HFF-Myc (cell line): Measurements from ENCODE around the gene MORN1.

Source experiments
- DNase-seq: peaks from one replicate; pipeline ENCODE4 v3.0.0-alpha.2; 2011; ENCODE audit warnings: low read depth; ENCODE audit errors: extremely low read depth
- H3K4me3 ChIP-seq: replicated peaks from 2 replicates; pipeline ENCODE4 v1.5.1; 2011; ENCODE audit warnings: low read depth, mild to moderate bottlenecking, control low read depth, low read length
- CTCF ChIP-seq: IDR thresholded peaks from 2 replicates; pipeline ENCODE4 v1.5.1; 2012; ENCODE audit warnings: mild to moderate bottlenecking, low read depth, low read length, control low read depth; ENCODE audit errors: missing control alignments

MORN1 gene

GRCh38 chr1:2435746-2436355 is 44.5 kb upstream of the MORN1 start:
- DNase-seq = no peak
- no peak for TF ChIP-seq CTCF
- no peak overlapping the region for H3K4me3 ChIP-seq

DNA sequence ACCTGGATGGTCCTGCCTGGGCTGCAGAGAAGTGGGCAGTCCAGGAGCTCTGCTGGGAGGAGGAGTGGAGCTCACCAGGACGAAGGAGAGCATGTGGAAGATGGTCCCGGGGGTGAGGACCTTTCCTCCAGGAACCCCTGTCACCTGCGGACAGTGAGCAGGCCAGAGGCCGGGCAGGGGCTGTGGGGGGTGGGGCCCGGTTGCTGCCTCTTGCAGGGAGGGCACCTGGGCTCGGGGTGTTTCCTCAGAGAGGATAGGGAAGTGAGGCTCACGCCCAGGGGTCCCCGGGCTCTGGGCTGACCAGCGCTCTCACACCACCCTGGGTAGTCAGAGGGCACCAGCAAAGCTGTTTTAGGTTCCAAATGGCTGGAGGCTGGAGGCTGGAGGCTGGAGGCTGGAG is 43.7 kb upstream of the MORN1 start:
- TF ChIP-seq CTCF = no peak
- H3K4me3 ChIP-seq = no peak overlapping the region
- DNase-seq = no peak

DNA sequence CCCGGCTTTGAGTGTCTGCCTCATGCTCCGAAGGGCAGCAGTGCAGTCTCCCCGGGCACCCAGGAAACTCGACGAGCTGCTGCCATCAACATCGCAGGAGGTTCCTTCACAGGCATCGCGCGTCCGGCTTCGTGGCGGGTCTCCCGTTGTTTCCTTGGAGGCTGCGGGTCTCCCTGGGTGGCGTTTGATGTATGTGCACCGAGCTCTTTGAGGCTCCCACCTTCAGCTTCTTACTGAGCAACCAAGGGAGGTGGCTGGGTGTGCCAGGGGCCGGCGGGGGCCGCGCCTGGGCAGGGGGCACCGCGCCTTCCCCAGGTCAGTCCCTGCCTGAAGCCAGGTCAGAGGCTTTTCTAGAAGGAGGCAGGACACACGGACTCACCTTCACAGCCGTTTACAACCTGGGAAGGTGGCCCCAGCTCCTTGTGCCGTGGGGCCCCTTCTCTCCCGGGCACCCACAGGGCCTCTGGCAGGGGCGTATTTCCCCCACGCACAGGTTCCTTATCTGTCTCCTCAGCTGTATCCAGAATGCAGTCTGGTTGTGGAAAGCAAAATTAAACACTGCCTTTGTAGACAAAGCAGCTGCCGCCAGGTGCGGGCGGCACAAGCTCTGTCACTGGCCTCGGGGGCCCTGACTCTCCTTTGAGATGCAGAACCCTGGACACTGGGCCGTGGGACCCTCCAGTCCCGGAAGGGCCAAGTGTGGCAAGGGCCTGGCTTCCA is 42.7 kb upstream of the MORN1 start:
- H3K4me3 ChIP-seq = no peak overlapping the region
- no peak for DNase-seq
- TF ChIP-seq CTCF = no peak

GRCh38 chr1:2433196-2433595 is 41.8 kb upstream of the MORN1 start:
- no peak for DNase-seq
- H3K4me3 ChIP-seq = no peak overlapping the region
- TF ChIP-seq CTCF = no peak

DNA sequence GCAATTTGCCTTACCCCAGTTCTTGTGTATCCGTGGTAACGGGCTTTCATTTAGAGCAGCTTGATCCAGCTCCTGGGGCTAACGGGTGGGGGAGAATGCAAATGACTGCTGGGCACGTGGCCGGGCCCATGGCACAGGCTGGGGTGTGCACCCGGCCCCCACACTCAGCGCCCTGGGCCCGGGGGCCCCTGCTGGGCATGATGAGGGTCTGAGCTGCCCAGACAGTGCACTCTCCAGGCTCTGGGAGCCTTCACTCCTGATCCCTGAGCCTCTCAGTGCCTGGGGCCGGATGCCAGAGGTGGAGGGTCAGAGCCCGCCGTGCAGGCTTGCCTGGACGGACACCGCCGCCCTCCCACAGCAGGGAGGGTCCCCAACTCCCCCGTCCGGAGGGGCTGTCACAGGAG is 41.1 kb upstream of the MORN1 start:
- no peak for DNase-seq
- H3K4me3 ChIP-seq = no peak overlapping the region
- TF ChIP-seq CTCF = no peak

- no peak for TF ChIP-seq CTCF
- no peak for DNase-seq
- H3K4me3 ChIP-seq = no peak overlapping the region
These were observed 40.2 kb upstream of the MORN1 start for GRCh38 chr1:2431518-2431917.
